ENCODE measurements around the gene GPC5.

Gene GPC5

DNA sequence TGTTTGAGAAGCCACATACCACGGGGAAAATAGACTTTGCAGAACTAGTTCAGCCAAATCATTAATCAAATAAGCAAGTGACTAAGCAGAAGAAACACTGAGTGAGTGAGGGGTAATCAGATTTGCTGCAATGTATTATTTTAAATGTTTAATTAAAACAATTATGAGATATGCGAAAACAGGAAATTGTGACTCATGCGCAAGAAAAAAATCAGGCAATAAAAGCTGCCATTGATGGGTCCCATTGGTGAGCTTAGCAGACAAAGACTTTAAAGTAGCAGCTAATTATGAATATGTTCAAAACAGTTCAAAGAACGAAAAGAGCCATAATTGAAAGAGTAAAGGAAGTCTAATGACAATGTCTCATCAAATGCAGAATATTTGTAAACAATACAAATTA, 644.1 kb downstream of the GPC5 start:
- TF ChIP-seq, protein P1, sequence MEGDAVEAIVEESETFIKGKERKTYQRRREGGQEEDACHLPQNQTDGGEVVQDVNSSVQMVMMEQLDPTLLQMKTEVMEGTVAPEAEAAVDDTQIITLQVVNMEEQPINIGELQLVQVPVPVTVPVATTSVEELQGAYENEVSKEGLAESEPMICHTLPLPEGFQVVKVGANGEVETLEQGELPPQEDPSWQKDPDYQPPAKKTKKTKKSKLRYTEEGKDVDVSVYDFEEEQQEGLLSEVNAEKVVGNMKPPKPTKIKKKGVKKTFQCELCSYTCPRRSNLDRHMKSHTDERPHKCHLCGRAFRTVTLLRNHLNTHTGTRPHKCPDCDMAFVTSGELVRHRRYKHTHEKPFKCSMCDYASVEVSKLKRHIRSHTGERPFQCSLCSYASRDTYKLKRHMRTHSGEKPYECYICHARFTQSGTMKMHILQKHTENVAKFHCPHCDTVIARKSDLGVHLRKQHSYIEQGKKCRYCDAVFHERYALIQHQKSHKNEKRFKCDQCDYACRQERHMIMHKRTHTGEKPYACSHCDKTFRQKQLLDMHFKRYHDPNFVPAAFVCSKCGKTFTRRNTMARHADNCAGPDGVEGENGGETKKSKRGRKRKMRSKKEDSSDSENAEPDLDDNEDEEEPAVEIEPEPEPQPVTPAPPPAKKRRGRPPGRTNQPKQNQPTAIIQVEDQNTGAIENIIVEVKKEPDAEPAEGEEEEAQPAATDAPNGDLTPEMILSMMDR (conservative IDR thresholded peaks at IDR 0.05; ENCODE audit: low read depth, low read length) = no peak
- H3K4me3 ChIP-seq (ENCODE audit: low read depth, low read length) = no peak overlapping the region
- no peak for DNase-seq (ENCODE audit: low read depth)

DNA sequence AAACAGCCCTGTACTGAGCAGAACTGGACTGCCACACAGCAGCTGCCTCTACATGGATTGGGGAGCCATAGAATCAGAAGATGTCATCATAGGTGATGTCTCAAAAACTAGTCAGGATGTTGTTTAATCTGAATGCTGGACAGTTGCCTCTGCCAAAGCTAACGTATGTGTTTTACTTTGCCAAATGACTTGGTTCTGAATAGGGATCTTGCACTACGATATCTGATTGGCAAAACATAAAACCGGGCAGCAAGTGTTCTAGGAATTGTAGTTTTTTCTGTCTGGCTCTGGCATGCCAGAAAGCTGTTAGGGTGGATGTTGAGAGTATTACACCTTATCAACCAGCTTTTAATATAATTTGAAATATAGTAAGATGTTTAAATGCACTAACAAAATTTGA, 645.9 kb downstream of the GPC5 start:
- H3K4me3 ChIP-seq (ENCODE audit: low read depth, low read length) = no peak overlapping the region
- no peak for DNase-seq (ENCODE audit: low read depth)
- TF ChIP-seq, protein P1 (conservative IDR thresholded peaks at IDR 0.05; ENCODE audit: low read depth, low read length) = no peak

DNA sequence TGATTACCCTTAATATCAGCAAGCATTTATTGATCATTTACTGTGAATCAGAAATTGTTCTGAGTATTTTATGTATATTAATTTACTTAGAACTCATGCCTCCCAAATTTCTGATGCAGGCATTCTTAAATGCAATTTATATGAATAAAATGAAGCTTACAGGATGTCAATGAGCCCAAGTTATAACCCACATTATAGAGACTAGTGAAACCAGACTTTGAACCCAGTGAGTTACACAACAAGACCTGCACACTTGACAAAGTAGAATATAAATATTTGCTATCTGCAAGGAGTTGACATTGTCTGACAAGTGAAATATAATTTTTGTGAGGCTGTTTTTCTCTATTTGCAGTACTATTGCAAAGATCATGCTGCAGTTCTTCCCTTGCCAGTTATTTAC, 656.0 kb downstream of the GPC5 start:
- no peak overlapping the region for H3K4me3 ChIP-seq (ENCODE audit: low read depth, low read length)
- DNase-seq (ENCODE audit: low read depth) = no peak
- TF ChIP-seq, protein P1 (conservative IDR thresholded peaks at IDR 0.05; ENCODE audit: low read depth, low read length) = no peak

DNA sequence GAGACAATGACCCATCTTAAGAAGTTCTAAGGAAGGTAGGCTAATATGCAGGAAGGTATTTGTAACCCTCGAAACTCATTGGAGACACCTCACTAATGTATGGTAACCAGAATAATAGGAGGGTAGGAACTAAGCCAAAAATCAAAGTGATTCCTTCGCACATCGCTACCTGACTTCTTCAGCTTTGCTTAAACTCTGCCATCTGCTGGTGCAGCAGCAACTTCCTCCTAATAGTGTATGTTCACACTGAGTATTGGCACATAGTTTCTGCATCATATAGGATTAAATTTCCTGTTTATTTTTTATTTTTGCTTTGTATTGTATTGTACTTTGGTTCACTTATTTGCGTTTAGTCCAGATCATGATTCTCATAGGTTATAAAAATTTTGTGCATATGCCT, 676.2 kb downstream of the GPC5 start:
- DNase-seq (ENCODE audit: low read depth) = peak; percentile 35
- no peak overlapping the region for H3K4me3 ChIP-seq (ENCODE audit: low read depth, low read length)
- TF ChIP-seq, protein P1 (conservative IDR thresholded peaks at IDR 0.05; ENCODE audit: low read depth, low read length) = peak; percentile 66

DNA sequence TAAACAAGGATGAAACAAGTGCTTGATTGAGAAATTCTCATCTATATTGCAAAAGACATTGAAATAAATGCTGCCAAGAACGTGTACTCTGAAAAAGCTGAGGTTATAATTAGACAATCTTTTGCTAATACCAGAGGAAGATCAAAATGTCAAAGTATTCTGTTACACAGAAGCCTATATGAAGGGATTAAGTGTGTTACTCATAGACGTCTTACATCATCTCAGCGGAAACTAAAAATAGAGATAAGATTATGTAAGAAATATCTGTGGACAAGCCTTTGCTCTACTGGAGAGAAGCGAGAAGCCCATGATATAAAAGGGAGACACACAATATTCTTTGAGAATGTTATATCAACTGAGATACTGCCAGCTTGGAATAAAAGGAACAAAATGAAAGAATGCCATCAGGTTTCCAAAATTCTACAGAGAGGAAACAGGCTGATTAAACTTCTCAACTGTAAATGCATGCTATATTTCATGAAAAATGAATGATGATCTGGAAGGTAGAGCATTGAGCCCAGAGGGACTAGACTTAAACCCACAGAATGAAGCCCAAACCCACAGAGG, 699.0 kb downstream of the GPC5 start:
- TF ChIP-seq, protein P1 (conservative IDR thresholded peaks at IDR 0.05; ENCODE audit: low read depth, low read length) = no peak
- no peak overlapping the region for H3K4me3 ChIP-seq (ENCODE audit: low read depth, low read length)
- peak; percentile 70 for DNase-seq (ENCODE audit: low read depth)

DNA sequence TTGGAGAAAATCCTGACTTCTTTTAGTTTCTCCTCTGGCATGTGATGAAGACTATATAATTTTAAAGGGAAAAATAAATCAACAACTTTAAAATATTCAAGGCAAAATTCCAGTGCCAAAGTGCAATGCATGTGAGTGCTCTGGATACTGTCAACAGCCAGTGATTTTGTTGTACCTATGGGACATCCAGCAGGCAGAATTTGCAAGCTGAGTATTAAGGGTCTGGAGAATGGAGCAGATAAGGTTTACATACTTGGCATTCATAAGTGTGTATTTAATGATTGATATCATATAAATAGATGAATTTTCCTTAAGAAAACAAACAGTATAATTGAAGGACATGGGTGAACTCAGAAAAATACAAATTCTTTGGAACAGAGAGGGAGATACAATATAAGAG, 703.4 kb downstream of the GPC5 start:
- H3K4me3 ChIP-seq (ENCODE audit: low read depth, low read length) = no peak overlapping the region
- no peak for DNase-seq (ENCODE audit: low read depth)
- TF ChIP-seq, protein P1 (conservative IDR thresholded peaks at IDR 0.05; ENCODE audit: low read depth, low read length) = no peak

DNA sequence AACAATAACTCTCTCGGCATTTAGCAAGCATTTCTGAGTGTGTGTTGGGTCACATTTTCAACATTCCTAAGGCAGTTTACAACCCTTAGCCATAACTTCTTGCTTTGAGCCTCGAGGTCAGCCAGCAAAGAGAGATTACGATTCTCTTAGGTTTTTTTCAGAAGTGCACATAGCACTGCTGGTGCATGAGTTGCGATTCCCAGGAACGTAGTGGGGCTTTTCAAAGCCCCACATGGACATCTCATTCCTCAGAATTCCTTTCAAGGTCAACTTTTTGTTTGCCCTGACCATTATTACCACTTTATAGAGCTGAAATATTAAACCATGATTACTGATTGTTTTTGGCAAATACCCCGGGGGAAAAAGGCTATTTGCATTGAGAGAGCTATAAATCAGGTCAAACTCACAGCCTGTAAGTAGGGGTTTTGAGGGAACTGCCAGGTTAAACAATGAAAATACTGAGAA, 705.3 kb downstream of the GPC5 start:
- H3K4me3 ChIP-seq (ENCODE audit: low read depth, low read length) = no peak overlapping the region
- DNase-seq (ENCODE audit: low read depth) = peak; percentile 84
- TF ChIP-seq, protein P1 (conservative IDR thresholded peaks at IDR 0.05; ENCODE audit: low read depth, low read length) = no peak

Measured in choroid plexus epithelial cell (primary cell).